Ectodermal cell (in vitro differentiated cells): ENCODE data around the gene PTGER1. TPM values are rescaled to one million over a fixed set of nuclear protein-coding genes. Genes with fewer than 3 reads are reported as not detected.

Experiments used
- H3K27ac ChIP-seq: 2 replicates; pipeline ENCODE4 v1.7.0; 2013; ENCODE audit warnings: mild to moderate bottlenecking, low read depth, low read length; ENCODE audit not compliant: insufficient read depth, poor library complexity, severe bottlenecking
- H3K27me3 ChIP-seq: 2 replicates; pipeline ENCODE4 v1.7.0; 2013; ENCODE audit warnings: mild to moderate bottlenecking, low read length; ENCODE audit not compliant: insufficient read depth, control insufficient read depth, poor library complexity, severe bottlenecking
- H3K36me3 ChIP-seq: one replicate; pipeline ENCODE4 v1.7.0; 2013; ENCODE audit warnings: low read length; ENCODE audit not compliant: control insufficient read depth, insufficient read depth
- H3K4me1 ChIP-seq: one replicate; pipeline ENCODE4 v1.7.0; 2013; ENCODE audit warnings: low read length; ENCODE audit not compliant: control insufficient read depth, insufficient read depth
- H3K4me3 ChIP-seq: 2 replicates; pipeline ENCODE4 v1.7.0; 2013; ENCODE audit warnings: low read depth, low read length, control low read depth; ENCODE audit not compliant: insufficient read depth
- H3K9me3 ChIP-seq: 2 replicates; pipeline ENCODE4 v1.7.0; 2013; ENCODE audit warnings: mild to moderate bottlenecking, low read length, moderate library complexity; ENCODE audit not compliant: control insufficient read depth
- WGBS, 2 experiments: methylation state at CpG; one replicate each; pipeline ENCODE4 v1.1.7; 2013; ENCODE audit warnings: missing lambda C conversion rate in 2 of 2; 5-methylcytosine and 5-hydroxymethylcytosine counted together
- polyA plus RNA-seq, 4 experiments: library from polyadenylated mRNA; stranded (reverse); fragments of 50-300 nt; gene quantifications; one replicate each; pipeline ENCODE4 v1.2.3, GENCODE V29; 2013

PTGER1 gene
- polyA plus RNA-seq (2013, experiment 1 of 4): not detected
- polyA plus RNA-seq (2013, experiment 2 of 4): 0.36 TPM
- 0.32 TPM for polyA plus RNA-seq (2013, experiment 3 of 4)
- 0.81 TPM for polyA plus RNA-seq (2013, experiment 4 of 4)

GRCh38 chr19:14475251-14476073, at the start of gene PTGER1:
Gene PTGER1 (minus strand): TSS chr19:14475354. CDS start chr19:14474320, 1,034 bp downstream.
- 31 to 37% methylated on average over 33 of the region's 33 CpGs for WGBS, 2 experiments
- Histone ChIP-seq H3K36me3 (peaks cover 4% of the 10 kb centered on the region), H3K27ac (no peak within 1 kb of the TSS)

DNA sequence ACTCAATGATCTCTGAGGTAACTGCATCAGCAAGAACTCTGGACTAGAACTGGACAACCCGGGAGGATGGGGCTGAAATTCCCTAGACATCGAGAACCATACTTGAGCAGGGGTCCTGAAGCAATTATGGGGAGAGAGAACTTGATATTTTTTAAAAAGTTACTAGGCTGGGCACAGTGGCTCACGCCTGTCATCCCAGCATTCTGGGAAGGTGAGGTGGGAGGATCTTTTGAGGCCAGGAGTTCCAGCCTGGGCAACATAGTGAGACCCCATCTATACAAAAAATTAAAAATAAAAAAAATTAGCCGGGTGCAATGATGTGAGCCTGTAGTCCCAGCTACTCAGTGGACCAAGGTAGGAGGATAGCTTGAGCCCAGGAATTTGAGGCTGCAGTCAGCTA, 45.4 kb upstream of the PTGER1 start:
- H3K27me3 ChIP-seq: no peaks in the 10 kb centered on the region
- no peaks in the 10 kb centered on the region for H3K4me1 ChIP-seq
- H3K9me3 ChIP-seq: no peaks in the 10 kb centered on the region
- H3K27ac ChIP-seq: no peak overlapping the region
- peaks cover 2% of the 10 kb centered on the region for H3K36me3 ChIP-seq
- H3K4me3 ChIP-seq: no peak overlapping the region
- WGBS, 2 experiments: 91 to 93% methylated on average over 4 of the region's 4 CpGs

More at GRCh38 chr19:14475251-14476073, at the start of gene PTGER1:
- peaks cover 13% of the 10 kb centered on the region for H3K27me3 ChIP-seq
- no peaks in the 10 kb centered on the region for H3K9me3 ChIP-seq
- H3K4me3 ChIP-seq: no peak within 1 kb of the TSS
- H3K4me1 ChIP-seq: peaks cover 25% of the 10 kb centered on the region

- WGBS, 2 experiments: 69 to 82% methylated on average over 2 of the region's 2 CpGs
- Histone ChIP-seq H3K4me1 (no peaks in the 10 kb centered on the region), H3K27me3 (no peaks in the 10 kb centered on the region), H3K36me3 (peaks cover 8% of the 10 kb centered on the region), H3K9me3 (no peaks in the 10 kb centered on the region), H3K4me3 (no peak overlapping the region), H3K27ac (no peak overlapping the region)
Observed at GRCh38 chr19:14519860-14520407, 44.8 kb upstream of the PTGER1 start.

GRCh38 chr19:14519245-14519859, 44.2 kb upstream of the PTGER1 start:
- Histone ChIP-seq H3K27me3 (no peaks in the 10 kb centered on the region), H3K36me3 (peaks cover 11% of the 10 kb centered on the region), H3K4me3 (no peak overlapping the region), H3K27ac (no peak overlapping the region), H3K4me1 (no peaks in the 10 kb centered on the region), H3K9me3 (no peaks in the 10 kb centered on the region)
- WGBS, 2 experiments: 94 to 95% methylated on average over 19 to 20 of the region's 22 CpGs

DNA sequence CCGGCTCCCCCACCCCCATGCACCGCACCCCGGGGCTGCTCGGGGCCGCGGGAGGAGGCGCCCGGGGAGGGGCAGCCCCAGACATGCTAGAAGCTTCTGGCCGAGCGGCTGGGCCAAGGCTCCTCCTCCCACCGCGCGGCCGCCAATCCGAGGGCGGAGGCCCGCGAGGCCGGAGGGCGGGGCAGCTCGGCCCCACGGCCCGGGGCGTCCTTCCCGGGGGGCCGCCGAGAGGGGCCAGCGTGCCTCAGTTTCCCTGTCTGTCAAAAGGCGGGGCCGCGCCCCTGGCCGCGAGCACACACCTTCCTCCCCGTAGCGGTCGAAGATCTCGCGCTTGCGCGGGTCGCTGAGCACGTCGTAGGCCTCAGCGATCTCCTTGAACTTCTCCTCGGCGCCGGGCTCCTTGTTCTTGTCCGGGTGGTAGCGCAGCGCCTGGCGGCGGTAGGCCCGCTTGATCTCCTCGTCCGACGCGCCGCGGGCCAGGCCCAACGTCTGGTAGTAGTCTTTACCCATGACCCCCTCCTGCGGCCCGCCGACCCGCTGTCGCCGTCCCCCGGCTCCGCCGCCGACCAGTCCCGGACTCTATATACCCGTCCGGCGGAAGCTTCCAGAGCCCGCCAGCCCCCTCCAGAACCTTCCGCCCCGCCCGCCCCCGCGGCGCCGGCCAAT, 42.8 kb upstream of the PTGER1 start, which contains the start of gene DNAJB1:
TSS of gene DNAJB1 (minus strand) at position 558 of the 666 bp plus-strand sequence. CDS start at position 510, 48 bp downstream.
- WGBS, 2 experiments: 0% methylated on average over 82 of the region's 82 CpGs
- Histone ChIP-seq H3K27me3 (no peaks in the 10 kb centered on the region), H3K4me1 (no peaks in the 10 kb centered on the region), H3K36me3 (peaks cover 11% of the 10 kb centered on the region), H3K27ac (peak within 1 kb of the TSS; percentile 91), H3K4me3 (peak within 1 kb of the TSS; percentile 92), H3K9me3 (no peaks in the 10 kb centered on the region)

GRCh38 chr19:14517446-14517839, 42.3 kb upstream of the PTGER1 start:
- peak overlapping the region; percentile 92 for H3K4me3 ChIP-seq
- 0% methylated on average over 32 of the region's 32 CpGs for WGBS, 2 experiments
- H3K27me3 ChIP-seq: no peaks in the 10 kb centered on the region
- H3K36me3 ChIP-seq: peaks cover 11% of the 10 kb centered on the region
- no peaks in the 10 kb centered on the region for H3K9me3 ChIP-seq
- H3K4me1 ChIP-seq: no peaks in the 10 kb centered on the region
- H3K27ac ChIP-seq: no peak overlapping the region

GRCh38 chr19:14516746-14517438, 41.7 kb upstream of the PTGER1 start:
- WGBS, 2 experiments: 60 to 63% methylated on average over 18 to 20 of the region's 22 CpGs
- Histone ChIP-seq H3K4me3 (peak overlapping the region; percentile 92), H3K9me3 (no peaks in the 10 kb centered on the region), H3K36me3 (peaks cover 11% of the 10 kb centered on the region), H3K4me1 (no peaks in the 10 kb centered on the region), H3K27me3 (no peaks in the 10 kb centered on the region), H3K27ac (no peak overlapping the region)

DNA sequence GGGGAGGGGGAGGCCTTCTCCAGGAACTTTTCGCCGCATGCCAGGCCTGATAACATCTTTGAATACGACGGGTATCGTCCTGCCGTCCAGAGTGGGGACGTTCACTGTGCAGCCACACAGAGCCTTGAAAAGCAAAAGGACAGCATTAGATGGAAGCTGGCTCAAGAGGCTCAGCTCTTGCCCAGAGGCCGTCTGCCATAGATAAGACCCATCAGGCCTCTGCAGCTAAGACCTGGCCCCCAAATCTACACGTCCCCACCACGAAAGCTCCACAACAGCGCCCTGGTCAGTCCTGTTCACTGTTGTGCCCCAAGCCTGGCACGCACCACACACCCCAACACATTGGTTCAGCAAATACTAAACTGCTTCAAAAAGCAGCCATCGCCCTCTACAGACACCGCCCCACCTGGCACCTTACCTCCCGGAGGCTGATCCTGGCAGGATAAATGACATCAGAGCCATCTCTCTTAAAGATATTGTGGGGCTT, 40.9 kb upstream of the PTGER1 start:
- H3K27me3 ChIP-seq: no peaks in the 10 kb centered on the region
- H3K27ac ChIP-seq: no peak overlapping the region
- no peaks in the 10 kb centered on the region for H3K9me3 ChIP-seq
- H3K4me3 ChIP-seq: no peak overlapping the region
- 91 to 94% methylated on average over 15 of the region's 15 CpGs for WGBS, 2 experiments
- no peaks in the 10 kb centered on the region for H3K4me1 ChIP-seq
- peaks cover 11% of the 10 kb centered on the region for H3K36me3 ChIP-seq

- 95% methylated on average over 8 of the region's 8 CpGs for WGBS, 2 experiments
- Histone ChIP-seq H3K9me3 (no peaks in the 10 kb centered on the region), H3K4me3 (no peak overlapping the region)
Observed at GRCh38 chr19:14515501-14516047, 40.4 kb upstream of the PTGER1 start.

More at GRCh38 chr19:14515501-14516047, 40.4 kb upstream of the PTGER1 start:
- Histone ChIP-seq H3K36me3 (peaks cover 11% of the 10 kb centered on the region), H3K27me3 (no peaks in the 10 kb centered on the region), H3K27ac (no peak overlapping the region), H3K4me1 (no peaks in the 10 kb centered on the region)
